ENCODE data around the gene RTN4RL1.
"Not testable (repeated sequence)": the region's sequence is repeated elsewhere in the genome, so short reads cannot be mapped to it uniquely, and the experiment has no call there.

RTN4RL1 gene

DNA sequence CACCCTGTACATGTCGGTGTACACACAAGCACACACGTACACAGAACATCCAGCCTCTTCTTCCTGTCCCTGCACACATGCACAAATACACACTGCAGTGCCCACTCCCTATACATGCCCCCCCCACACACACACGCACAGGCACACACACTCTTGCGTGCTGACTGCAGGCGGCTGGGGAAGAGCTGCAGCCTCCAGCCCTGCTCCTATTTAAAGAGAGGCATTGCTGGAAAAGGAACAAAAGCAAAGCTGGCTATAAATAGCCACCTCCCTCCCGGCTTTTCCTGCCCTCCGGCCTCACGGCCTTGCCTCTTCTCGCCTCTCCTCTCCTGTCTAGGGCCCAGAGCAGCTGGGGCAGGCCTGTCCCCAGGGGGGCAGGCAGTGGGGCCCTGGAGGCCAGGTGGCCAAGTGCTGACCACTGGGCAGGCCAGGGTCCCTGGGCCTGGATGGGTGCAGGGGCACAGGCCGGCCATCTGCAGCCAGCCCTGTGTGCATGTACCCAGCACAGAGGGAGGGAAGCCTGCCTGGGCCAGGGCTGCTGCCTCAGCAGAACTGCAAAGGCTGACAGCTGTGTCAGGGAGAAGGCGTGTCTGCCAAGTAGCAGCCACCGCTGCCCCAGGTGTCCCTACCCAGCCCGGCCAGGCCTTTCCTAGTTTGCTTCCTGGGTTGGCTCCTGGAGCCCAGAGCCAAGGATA lies 25.4 kb downstream of the RTN4RL1 start:
- no peak for DNase-seq

DNA sequence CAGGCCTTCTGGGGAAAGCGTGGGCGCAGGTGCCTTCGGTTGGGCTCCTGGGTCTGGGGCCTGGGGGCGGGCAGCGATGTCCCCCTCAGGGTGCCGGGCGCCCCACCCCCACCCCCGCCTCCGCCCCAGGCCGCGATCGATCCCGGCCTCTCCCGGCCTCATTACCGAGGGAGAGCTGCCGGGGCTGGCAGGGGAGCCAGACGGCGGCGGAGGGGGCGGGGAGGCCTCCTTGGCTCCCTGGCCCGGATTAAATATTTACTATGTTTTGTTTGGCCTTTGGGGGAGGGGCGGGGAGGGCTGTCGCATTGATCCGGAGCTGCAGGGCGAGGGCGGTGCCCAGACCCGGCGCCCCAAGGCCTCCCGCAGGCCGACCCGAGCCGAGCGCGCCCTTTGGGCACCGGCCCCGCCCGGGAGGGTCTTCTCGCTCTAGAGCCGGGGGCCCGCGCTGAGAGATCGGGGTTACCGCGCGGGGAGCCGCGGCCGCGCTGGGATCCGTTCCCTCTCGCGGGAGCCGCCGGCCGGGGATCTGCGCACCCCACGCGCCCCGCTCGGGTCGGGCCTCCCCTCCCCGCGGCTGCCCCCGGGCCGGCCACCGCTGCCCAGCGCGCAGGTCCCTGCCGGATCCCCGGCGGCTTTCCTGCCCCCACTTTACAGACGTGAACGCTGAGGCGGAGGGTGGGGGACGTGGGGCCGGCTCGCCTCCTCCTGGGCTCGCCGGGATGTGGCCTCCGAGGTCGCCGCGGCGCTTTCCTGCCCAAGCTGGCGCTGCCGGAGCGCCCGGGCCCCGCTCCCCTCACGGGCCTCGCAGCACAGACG lies 27.0 kb downstream of the RTN4RL1 start:
- no peak for DNase-seq

DNA sequence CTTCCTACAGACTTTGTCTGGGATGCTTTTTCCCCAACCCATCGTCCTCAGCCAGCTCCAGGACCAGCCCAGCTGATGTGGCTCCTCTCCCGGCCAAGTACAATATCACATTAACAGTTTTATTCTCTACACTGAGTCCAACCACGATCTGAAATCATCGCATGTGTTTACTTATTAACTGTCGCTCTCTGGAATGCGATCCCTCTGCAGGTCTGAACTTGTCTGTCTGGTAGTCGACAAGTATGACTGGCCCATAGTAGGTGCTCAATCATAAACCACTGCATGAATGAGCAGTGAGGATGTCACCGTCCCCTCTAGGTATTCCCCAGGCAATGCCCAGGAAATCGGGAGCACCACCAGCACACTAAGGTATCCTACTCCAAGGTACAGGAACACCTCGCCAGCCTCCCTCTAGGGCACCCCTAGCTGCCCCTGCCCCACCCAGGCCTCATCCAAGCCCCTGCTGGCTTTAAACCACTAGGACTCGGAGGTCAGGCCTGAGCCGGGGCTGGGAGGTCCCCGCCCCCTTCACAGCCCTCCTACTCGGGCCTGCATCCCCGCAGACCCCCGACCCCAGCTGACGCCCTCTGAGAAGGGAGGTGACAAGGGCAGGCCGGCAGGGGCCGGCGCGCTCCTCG lies 27.7 kb downstream of the RTN4RL1 start:
- no peak for DNase-seq

GRCh38 chr17:1996800-1997288 lies 28.3 kb downstream of the RTN4RL1 start:
- no peak for DNase-seq

DNA sequence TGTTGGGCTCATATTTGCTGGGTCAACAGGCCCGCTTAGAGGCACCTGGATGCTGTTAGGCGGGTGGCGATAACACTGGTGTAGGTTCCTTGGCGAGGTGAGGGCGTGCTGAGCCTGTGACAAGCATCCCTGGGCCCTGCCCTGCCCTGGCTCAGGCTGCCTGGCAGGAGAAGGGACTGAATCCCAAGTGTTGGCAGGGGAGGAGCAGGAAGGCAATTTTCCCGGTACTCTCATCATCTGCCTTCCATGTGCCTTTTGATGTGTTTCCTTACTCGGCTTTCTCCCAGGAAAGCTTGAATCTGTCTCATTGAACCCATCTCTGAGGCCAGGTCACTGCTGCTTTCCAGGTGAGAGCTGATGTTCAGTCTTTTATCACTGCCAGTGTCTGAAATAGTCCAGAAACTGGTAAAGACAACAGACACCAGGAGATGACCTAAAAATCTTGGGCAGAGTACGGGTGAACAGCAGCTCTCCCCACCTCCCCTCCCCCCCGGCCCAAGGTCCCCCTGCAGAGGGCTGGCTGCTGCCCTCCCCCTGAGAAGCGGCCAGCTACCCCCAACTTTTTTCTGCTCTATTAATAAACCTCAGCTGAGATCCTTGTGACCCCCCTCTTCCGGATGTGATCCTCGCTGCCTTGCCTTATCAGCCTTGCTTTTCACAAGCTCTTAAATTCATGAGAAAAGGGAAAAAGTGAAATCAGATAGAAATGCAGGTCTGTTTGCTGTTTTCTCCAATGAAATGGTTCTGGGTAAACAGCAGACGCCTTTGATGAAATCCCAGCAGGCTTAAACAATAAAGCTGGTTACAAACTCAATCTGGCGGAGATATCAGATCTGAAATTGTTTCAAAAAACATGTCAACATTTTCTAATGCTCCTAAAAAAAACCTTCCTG lies 29.0 kb downstream of the RTN4RL1 start:
- no peak for DNase-seq

DNA sequence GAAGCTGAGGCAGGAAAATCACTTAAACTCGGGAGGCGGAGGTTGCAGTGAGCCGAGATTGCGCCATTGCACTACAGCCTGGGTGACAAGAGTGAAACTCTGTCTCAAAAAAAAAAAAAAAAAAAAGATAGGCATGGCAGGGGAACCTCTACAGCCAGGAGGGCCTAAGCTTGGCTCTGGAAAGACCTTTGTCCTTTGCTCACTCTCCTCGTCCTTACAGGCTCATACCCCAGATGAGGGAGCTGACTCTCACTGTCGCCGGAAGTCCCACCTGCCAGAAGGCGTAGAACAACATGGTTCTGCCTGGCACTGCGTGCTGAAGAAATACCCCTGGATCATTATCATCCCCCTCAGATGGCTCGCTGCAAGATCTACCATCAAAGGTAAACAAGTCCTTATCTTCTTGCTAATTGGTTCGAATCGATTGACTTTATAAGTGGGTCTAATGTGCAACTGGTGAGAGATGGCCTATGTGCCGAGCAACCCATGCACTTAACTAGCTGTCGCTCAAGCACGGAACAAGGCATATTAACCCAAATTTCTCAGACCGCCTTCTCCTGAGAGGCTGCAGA lies 29.7 kb downstream of the RTN4RL1 start:
- no peak for DNase-seq

GRCh38 chr17:1994707-1995106 lies 30.4 kb downstream of the RTN4RL1 start:
- DNase-seq = no peak

DNA sequence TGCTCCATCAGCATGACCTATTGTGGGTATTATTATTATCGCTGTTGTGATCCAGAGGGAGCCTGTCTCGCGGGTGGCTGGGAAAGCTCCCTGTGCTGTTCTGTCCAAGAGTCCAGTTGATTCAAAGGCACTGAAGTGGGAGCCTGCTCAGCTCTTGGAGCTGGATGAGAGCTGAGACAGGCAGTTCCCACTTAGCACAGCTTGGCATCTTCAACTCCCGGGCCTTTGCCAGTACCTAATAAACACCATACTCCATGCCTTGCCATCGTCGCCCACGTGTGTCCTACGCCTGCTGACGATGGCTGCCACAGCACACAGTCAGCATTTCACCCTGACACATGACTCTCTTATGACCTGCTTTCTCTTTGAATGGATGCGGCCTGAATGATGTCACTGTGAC lies 32.6 kb downstream of the RTN4RL1 start:
- no peak for DNase-seq

DNA sequence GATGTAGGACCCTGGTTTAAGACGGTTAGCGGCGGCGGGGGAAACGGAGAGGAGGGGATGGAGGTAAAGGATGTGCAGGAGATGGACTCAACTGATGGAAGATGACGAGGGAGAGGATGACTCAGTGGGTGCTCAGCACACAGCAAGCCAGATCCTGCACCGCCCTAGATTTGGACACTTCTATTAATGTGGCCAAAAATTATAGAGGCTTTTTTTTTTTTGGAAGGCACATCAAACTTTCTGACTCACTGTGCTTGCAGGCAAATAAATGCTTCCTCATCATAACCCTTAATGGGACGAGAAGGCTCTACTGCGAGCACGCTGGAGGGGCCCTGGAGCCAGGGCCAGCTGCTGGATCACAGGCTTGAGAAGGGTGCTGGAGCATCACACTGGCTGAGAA lies 36.0 kb downstream of the RTN4RL1 start:
- DNase-seq = no peak

DNA sequence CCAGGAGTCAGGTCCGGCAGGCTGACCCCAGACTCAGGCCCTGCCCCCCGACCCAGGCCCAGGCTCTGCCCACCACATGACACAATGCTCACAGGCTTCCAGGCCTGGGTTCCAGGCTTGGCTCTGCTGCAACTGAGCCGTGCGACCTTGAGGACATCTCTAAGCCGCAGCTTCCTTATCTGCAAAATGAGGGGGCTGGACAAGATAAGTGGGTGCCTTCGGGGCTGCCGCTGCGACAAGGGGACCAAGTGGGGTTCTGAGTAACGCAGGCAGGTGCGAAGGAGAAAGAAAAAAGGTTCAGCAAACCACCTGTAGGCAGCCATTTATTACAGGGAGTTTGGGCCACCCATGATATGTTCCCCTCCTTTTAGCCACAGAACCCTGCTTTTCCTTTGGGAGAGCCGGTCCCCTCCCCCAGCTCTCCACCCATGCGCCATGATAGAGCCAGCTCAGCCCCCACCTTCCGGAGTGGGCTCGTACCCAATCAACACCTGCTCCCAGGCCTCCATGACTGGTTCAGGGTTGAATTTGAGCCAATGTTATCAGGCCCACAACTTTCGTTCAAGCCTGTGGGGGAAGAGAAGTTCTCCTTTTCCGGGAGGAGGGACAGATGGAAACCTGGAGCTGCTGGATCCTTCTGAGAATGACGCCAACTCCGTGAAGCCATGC lies 38.2 kb downstream of the RTN4RL1 start:
- DNase-seq = no peak

GRCh38 chr17:1985686-1986085 lies 39.4 kb downstream of the RTN4RL1 start:
- no peak for DNase-seq

GRCh38 chr17:1985093-1985492 lies 40.0 kb downstream of the RTN4RL1 start:
- no peak for DNase-seq

DNA sequence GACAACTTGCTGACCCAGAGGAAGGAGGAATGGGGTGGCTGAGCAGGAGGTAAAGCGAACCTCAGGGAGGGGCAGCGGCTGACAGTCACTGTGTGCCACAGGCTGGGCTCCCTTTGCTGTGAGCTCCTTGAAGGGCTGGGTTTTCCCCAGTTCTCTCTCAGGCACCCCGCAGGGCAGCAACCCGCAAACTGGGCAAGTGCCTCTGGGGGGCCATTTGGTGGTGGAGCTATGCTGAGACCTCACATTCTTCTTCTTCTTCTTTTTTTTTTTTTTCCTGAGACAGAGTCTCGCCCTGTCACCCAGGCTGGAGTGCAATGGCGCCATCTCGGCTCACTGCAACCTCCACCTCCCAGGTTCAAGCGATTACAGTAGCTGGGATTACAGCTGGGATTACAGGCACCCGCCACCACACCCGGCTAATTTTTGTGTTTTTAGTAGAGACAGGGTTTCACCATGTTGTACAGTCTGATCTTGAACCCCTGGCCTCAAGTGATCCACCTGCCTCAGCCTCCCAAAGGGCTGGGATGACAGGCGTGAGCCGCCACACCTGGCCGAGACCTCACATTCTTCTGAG lies 42.3 kb downstream of the RTN4RL1 start:
- not testable (repeated sequence) for DNase-seq

DNA sequence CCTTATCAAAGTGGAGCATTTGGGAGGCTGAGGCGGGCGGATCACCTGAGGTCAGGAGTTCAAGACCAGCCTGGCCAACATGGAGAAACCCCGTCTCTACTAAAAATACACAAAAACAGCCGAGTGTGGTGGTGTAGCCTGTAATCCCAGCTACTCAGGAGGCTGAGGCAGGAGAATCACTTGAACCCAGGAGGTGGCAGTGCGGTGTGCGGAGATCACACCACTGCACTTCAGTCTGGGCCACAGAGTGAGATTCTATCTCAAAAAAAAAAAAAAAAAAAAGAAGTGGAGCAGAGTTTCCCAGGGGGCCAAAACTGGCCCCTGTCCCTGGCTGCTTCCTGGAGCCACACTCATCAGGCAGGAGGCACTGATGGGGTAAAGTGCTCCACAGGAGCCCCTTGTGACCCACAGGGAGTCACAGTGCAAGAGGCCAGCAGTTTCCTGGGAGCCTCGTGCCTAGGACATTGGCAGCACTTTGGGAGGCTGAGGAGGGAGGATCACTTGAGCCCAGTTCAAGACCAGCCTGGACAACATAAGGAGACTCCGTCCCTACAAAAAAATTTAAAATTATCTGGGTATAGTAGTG lies 44.4 kb downstream of the RTN4RL1 start:
- DNase-seq = no peak

DNA sequence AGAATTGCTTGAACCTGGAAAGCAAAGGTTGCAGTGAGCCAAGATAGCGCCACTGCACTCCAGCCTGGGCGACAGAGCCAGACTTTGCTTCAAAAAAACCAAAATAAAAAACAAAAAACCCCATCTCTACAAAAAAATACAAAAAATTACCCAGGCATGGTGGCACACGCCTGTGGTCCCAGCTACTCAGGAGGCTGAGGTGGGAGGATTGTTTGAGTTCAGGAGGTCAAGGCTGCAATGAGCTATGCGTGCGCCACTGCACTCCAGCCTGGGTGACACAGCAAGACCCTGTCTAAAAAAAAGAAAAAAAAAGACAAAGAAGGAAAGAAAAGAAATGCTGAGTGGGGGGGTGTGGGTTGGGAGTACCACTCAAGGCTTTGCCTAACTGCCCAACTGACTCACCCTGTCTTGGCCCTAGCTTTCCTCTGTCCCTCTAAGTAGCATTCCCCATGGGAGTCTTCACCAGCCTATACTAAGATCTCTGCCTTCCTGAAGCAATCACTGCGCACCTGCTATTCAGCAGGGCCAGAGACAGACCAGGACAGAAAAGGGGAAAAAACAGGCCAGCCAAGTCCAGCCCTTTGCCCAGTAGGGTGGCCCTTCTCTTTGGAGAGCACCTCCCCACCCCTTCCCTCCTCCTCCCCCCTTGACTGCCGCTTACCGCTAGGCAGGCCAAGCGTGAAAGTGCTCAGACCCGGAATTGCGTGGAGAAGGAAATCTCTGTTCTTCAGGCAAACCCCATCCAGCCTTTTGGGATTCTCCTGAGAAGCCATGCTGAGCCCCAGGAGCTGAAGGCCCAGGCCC lies 45.8 kb downstream of the RTN4RL1 start:
- no peak for DNase-seq

- DNase-seq = no peak
Observed at GRCh38 chr17:1978396-1978949, 46.7 kb downstream of the RTN4RL1 start.

GRCh38 chr17:1977583-1978395 lies 47.3 kb downstream of the RTN4RL1 start:
- no peak for DNase-seq

GRCh38 chr17:1976683-1977064 lies 48.5 kb downstream of the RTN4RL1 start:
- DNase-seq = no peak

Measured in stimulated activated CD8-positive, alpha-beta memory T cell treated with anti-CD3 and anti-CD28 coated beads, Interleukin-4, amount 100 ng/mL, for 48 hours (primary cell).